Cardiac muscle cell (in vitro differentiated cells and primary cell): Measurements from ENCODE around the gene RBM44. TPM values are rescaled to one million over a fixed set of nuclear protein-coding genes. Genes with fewer than 3 reads are reported as not detected.
"Not testable (repeated sequence)": the region's sequence is repeated elsewhere in the genome, so short reads cannot be mapped to it uniquely, and the experiment has no call there.

Experiments
- DNase-seq, 2 donors: peaks; one replicate each; pipeline versions ENCODE4 v3.0.0 to v3.0.0-alpha.2; 2010 to 2017; ENCODE audit warnings: low read depth in 1 of 2, low spot score in 1 of 2
- H3K27ac ChIP-seq: fragments of 200-600 bp; sonication (generic); 2 replicates; pipeline ENCODE4 v1.5.1; 2016
- H3K27me3 ChIP-seq: fragments of 200-600 bp; sonication (generic); 2 replicates; pipeline ENCODE4 v1.6.0; 2016; ENCODE audit warnings: control low read depth
- H3K36me3 ChIP-seq: fragments of 200-600 bp; sonication (generic); 2 replicates; pipeline ENCODE4 v1.5.1; 2016; ENCODE audit warnings: control low read depth
- H3K4me1 ChIP-seq: fragments of 200-600 bp; sonication (generic); 2 replicates; pipeline ENCODE4 v1.8.1; 2017; ENCODE audit warnings: low read depth, mild to moderate bottlenecking, mixed run types
- H3K4me3 ChIP-seq: fragments of 200-600 bp; sonication (generic); 2 replicates; pipeline ENCODE4 v1.5.1; 2016; ENCODE audit warnings: mild to moderate bottlenecking
- H3K9me3 ChIP-seq: fragments of 200-600 bp; sonication (generic); 2 replicates; pipeline ENCODE4 v1.5.1; 2017; ENCODE audit warnings: low read depth, mild to moderate bottlenecking, control low read depth
- CTCF ChIP-seq: IDR thresholded peaks from 2 replicates; pipeline ENCODE4 v1.5.1; 2012; ENCODE audit warnings: low read depth, mild to moderate bottlenecking, low read length
- polyA plus RNA-seq: library from polyadenylated mRNA; unstranded; fragments of >200 nt; fragmentation: Nextera tagmentation; extraction: Ambion mirVana; gene quantifications from 2 replicates; pipeline ENCODE4 v1.2.1, GENCODE V29; 2016
- total RNA-seq: library from RNA; depleted of rRNA; stranded (reverse); fragments of >200 nt; gene quantifications from 2 replicates; pipeline ENCODE4 v1.2.3, GENCODE V29; 2016

Gene RBM44
- total and polyA plus RNA-seq, 2 experiments from 2014 or later: 0.46 to 0.51 TPM

DNA sequence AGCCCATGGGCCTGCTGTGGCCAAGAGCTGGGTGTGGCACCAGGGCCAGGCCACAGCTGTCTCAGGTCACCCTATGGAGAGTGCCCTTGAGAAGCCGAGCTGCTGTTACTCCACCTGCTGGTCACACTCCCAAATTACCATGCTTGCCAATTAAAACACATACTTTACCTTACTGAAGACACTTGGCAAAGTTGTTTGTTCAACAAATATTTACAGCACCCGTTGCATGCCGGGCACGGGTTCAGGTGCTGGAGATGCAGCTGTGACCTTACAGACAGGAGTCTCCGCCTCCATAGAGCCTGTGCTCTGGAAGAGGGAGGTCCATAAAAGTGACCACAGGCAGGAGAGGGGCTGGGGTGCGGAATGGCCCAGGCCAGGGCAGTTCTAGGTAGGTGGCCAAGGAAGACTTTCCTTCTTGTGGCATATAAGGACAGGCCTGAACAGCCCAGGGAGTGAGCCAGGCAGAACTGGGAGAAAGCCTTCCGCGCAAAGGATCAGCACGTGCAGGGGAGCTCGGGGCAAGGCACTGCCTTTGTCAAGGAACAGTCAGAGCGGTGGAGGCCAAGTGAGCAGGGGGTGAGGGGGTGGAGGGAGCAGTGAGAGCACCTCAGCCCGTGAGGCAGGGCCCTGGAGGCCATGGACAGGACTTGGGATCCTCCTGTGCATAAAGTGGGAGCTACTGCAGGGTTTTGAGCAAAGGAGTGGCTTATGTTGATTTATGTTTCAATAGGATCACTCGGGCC lies 23.6 kb upstream of the RBM44 start:
- no peak overlapping the region for H3K4me3 ChIP-seq
- no peaks in the 10 kb centered on the region for H3K27me3 ChIP-seq
- peak; percentile 61 to 64 for DNase-seq
- H3K9me3 ChIP-seq: no peaks in the 10 kb centered on the region
- H3K36me3 ChIP-seq: peaks cover 25% of the 10 kb centered on the region
- no peak overlapping the region for H3K27ac ChIP-seq
- H3K4me1 ChIP-seq: no peaks in the 10 kb centered on the region
- TF ChIP-seq CTCF: peak; percentile 75

GRCh38 chr2:237779521-237779920 lies 19.1 kb upstream of the RBM44 start:
- Histone ChIP-seq H3K27me3 (no peaks in the 10 kb centered on the region), H3K4me3 (no peak overlapping the region)
- no peak for TF ChIP-seq CTCF

DNA sequence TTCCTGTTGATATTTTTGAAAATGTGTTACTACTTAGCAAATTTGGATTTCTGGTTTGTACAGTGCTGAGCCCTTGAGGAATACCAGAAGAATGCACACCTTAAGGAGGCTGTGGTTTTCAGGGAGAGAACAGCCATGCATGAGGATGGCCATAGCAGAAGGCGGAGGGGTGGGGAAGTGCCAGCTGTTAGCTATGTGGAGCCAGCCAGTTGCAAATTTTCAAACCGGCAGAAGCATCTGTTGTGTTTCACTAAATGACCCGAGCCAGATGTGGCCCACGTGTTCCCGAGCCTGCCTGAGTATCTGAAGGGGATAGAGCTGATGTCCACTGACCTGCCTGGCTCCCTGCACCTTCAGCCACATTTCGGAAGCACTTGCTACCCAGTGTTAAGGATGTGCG lies 16.4 kb upstream of the RBM44 start:
- Histone ChIP-seq H3K4me3 (no peak overlapping the region), H3K27me3 (no peaks in the 10 kb centered on the region), H3K4me1 (no peaks in the 10 kb centered on the region), H3K27ac (no peak overlapping the region), H3K36me3 (peaks cover 23% of the 10 kb centered on the region), H3K9me3 (peaks cover 4% of the 10 kb centered on the region)
- no peak for DNase-seq
- TF ChIP-seq CTCF: no peak

More at GRCh38 chr2:237779521-237779920, 19.1 kb upstream of the RBM44 start:
- Histone ChIP-seq H3K27ac (no peak overlapping the region), H3K36me3 (peaks cover 34% of the 10 kb centered on the region), H3K4me1 (no peaks in the 10 kb centered on the region), H3K9me3 (no peaks in the 10 kb centered on the region)
- DNase-seq: no peak

GRCh38 chr2:237783678-237784077 lies 14.9 kb upstream of the RBM44 start:
- not testable (repeated sequence) for H3K4me3 ChIP-seq, H3K4me1 ChIP-seq, H3K27me3 ChIP-seq, H3K9me3 ChIP-seq, H3K27ac ChIP-seq, DNase-seq
- H3K36me3 ChIP-seq: peaks cover 22% of the 10 kb centered on the region

DNA sequence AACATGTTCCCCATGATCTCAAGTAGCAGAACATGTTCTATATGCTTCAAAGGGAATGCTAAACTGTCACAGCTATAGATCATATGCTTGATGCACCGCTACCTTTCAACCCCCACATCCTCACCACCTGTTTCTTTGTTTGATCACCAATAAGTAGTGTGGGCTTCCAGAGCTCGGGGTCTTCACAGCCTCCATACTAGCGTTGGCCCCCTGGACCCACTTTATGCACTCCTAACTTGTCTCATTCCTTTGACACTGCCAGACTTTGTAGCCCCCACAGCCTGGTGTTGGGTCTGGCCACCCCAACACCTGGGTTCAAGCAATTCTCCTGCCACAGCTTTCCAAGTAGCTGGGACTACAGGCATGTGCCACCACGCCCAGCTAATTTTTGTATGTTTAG lies 11.6 kb upstream of the RBM44 start:
- no peak for TF ChIP-seq CTCF
- peak in 1 of 2 donors; percentile 5 for DNase-seq

DNA sequence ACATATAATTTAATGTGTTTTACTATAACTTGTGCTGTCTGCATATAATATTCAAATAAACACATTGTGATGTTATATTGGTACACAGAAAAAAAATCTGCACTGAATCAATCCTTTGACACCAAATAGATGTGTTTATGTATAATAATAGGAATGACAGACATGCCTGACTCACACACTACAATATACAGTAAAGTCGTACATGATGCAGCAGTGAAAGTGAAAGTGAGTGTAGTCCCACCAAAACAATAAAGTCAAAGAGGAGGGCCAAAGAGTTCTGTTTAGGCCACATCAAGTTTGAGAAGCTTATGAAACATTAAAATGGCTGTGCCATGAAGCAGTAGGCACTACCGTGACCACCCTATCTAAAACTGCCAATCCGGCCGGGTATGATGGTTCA lies 8.2 kb upstream of the RBM44 start:
- peak in 1 of 2 donors; percentile 14 for DNase-seq
- H3K4me3 ChIP-seq: no peak overlapping the region
- H3K4me1 ChIP-seq: no peaks in the 10 kb centered on the region
- H3K9me3 ChIP-seq: peaks cover 4% of the 10 kb centered on the region
- H3K27ac ChIP-seq: no peak overlapping the region
- TF ChIP-seq CTCF: no peak
- no peaks in the 10 kb centered on the region for H3K36me3 ChIP-seq
- no peaks in the 10 kb centered on the region for H3K27me3 ChIP-seq

More for the DNA sequence above, 11.6 kb upstream of the RBM44 start:
- Histone ChIP-seq H3K9me3 (peaks cover 4% of the 10 kb centered on the region), H3K4me1 (no peaks in the 10 kb centered on the region), H3K4me3 (no peak overlapping the region), H3K36me3 (peaks cover 3% of the 10 kb centered on the region), H3K27ac (no peak overlapping the region), H3K27me3 (no peaks in the 10 kb centered on the region)
